ENCODE data around the gene STRADB.
"Not testable (repeated sequence)": the region's sequence is repeated elsewhere in the genome, so short reads cannot be mapped to it uniquely, and the experiment has no call there.

STRADB gene

DNA sequence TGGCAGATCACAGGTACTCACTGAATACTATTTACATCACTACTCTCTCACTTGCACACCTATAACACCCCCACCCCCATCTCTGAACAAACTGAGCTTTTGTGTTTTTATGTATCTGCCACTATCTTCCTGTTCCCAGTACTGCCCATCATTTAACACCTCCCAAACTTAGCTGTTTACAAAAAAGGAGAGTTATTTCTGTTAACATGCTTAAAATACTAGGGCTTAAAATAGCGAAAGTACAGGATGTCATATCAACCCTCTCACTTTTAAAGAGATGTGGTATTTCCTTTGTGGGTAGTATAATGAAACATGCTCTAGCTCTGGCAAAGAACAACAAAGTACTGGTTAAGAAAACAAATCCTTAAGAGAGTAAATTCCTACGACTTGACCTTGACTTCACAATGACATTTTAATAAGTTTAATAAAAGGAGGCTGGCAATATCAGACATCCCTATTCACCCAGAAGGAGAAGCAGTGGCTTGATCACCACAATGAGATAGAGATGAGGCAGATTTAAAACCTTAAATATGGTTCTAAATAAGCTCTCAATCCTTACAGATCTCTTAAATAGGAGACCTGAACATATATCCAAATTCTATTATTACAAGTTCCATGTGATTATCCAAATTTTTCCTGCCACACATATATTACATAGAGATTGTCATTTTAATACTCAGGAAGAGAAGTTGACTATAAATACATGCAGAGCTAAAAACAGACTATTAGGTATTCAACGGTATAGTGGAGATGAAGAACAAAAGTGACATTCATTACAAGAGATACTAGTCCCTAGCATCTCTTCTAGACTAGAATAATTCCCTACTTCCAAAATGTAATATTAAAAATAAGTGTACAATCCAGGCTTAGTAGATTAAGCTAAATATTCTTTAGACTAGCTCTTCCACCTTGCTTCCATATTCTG, 37.2 kb upstream of the STRADB start:
- ChIA-PET POLR2A (ENCODE audit: low non-redundant PET) (no interaction called here), CTCF (interaction anchor here (0.6 kb wide), 1 partner anchor 160 kb away, joined by 3 read pairs; no protein-coding TSS in a partner anchor)
- DNase-seq (ENCODE audit: low spot score): no peak
- TF ChIP-seq, protein P1, sequence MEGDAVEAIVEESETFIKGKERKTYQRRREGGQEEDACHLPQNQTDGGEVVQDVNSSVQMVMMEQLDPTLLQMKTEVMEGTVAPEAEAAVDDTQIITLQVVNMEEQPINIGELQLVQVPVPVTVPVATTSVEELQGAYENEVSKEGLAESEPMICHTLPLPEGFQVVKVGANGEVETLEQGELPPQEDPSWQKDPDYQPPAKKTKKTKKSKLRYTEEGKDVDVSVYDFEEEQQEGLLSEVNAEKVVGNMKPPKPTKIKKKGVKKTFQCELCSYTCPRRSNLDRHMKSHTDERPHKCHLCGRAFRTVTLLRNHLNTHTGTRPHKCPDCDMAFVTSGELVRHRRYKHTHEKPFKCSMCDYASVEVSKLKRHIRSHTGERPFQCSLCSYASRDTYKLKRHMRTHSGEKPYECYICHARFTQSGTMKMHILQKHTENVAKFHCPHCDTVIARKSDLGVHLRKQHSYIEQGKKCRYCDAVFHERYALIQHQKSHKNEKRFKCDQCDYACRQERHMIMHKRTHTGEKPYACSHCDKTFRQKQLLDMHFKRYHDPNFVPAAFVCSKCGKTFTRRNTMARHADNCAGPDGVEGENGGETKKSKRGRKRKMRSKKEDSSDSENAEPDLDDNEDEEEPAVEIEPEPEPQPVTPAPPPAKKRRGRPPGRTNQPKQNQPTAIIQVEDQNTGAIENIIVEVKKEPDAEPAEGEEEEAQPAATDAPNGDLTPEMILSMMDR (conservative IDR thresholded peaks at IDR 0.05; ENCODE audit: low read depth): no peak
- H3K27ac ChIP-seq: no peak overlapping the region

DNA sequence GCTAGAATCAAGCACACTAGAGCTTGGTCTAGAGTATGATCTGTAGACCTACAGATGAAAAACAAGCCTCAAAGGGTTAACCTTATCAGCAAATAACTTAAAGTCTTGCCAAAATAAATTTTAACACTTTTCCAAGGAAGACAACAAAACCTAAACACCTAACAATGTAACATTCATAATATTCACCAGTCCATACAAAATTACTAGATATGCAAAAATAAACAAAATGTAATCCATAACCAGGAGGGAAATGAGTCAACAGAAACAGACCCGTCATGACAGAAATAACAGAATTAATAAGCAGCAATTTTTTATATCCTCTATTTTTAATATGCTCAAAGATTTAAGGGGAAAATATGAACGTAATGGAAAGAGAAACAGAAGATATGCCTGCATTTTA, 36.4 kb upstream of the STRADB start:
- TF ChIP-seq, protein P1 (conservative IDR thresholded peaks at IDR 0.05; ENCODE audit: low read depth): no peak
- ChIA-PET CTCF (no interaction called here), POLR2A (ENCODE audit: low non-redundant PET) (no interaction called here)
- DNase-seq (ENCODE audit: low spot score): no peak
- H3K27ac ChIP-seq: no peak overlapping the region

DNA sequence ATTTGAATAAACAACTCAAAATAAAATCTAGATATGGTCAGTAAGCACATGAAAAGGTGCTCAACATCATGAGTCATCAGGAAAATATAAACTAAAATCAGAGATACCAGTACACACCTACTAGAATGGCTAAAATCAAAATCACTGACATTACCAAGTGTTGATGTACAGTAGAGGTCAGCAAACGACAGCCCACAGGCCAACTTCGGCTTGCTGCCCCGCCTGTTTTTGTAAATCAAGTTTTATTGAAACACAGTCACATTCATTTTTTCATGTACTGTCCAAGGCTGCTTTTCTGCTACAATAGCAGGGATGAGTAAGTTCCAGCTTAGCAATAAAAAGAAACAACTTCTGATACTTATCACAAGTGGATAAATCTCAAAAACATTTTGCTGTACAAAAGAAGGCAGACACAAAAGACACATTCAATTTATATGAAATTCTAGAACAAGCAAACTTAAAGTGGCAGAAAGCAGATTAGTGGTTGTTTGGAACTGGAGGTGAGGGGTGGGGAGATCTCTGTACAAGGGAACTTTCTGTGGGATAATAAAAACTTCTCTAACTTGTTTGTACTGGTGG, 32.4 kb upstream of the STRADB start:
- CTCF ChIA-PET: interaction anchor here (0.7 kb wide), 1 partner anchor 279 kb away, joined by 4 read pairs; no protein-coding TSS in a partner anchor
- POLR2A ChIA-PET (ENCODE audit: low non-redundant PET): no interaction called here
- TF ChIP-seq, protein P1 (conservative IDR thresholded peaks at IDR 0.05; ENCODE audit: low read depth): no peak
- no peak overlapping the region for H3K27ac ChIP-seq
- DNase-seq (ENCODE audit: low spot score): no peak

DNA sequence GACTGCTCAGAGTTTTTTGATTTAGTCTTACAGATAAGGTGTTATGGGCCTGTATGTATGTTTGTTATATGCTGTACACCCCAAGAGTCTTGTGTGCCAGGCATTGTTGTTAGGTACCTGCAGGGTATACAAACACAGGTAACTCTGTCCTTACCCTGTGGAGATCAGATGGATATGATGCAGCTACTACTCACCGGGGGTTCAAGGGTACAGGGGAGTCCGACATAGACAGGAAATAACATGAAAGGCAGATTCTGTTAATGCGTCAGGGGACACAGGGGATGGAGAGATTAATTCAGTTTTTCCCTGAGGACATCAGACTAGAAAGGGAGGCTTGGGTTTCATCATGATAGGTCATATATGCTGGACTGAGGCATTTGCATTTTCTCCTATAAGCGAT, 31.6 kb upstream of the STRADB start:
- ChIA-PET CTCF (interaction anchor here (0.6 kb wide), 1 partner anchor 262 kb away, joined by 3 read pairs; no protein-coding TSS in a partner anchor), POLR2A (ENCODE audit: low non-redundant PET) (no interaction called here)
- no peak overlapping the region for H3K27ac ChIP-seq
- TF ChIP-seq, protein P1 (conservative IDR thresholded peaks at IDR 0.05; ENCODE audit: low read depth): no peak
- no peak for DNase-seq (ENCODE audit: low spot score)

DNA sequence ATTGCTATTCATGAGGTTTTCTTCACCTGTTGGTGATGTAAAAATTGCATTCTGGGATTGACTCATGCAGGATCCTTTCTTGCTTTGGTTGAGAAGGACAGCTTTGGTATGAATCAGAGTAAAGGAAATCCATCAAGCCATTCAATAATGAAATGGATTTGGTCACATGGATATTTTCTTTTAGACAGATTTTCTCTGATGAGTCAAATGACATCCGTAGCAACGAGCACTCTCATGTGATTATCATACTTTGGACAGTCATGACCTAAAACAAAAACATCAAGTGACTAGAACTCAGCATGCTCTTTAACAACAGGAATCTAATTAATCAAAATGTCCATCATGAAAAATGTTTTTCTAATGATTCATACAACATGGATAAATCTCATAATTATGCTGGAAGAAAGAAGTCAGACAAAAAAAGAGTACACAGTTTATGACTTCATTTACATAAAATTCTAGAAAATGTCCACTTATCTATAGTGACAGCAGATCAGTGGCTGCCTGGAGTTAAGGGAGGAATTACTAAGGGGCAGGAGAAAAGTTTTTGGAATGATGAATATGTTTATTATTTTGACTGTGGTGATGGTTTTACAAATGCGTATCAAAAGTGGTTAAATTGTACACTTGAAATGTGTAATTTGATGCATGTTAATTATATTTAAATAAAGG, 31.0 kb upstream of the STRADB start:
- ChIA-PET CTCF (interaction anchor here (0.6 kb wide), 1 partner anchor 261 kb away, joined by 3 read pairs; no protein-coding TSS in a partner anchor), POLR2A (ENCODE audit: low non-redundant PET) (no interaction called here)
- no peak overlapping the region for H3K27ac ChIP-seq
- TF ChIP-seq, protein P1 (conservative IDR thresholded peaks at IDR 0.05; ENCODE audit: low read depth): no peak
- DNase-seq (ENCODE audit: low spot score): peak; percentile 23

DNA sequence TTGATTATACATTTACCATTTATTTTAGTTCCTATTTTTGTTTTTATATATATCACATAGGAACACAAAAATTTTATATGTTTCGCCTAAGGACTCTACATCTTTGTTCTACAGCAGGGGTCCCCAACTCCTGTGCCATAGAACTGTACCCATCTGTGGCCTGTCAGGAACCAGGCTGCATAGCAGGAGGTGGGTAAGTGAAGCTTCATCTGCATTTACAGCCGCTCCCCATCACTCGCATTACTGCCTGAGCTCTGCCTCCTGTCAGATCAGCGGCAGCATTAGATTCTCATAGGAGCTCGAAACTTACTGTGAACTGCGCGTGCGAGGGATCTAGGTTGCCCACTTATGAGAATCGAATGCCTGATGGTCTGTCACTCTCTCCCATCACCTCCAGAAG, 25.6 kb upstream of the STRADB start:
- DNase-seq (ENCODE audit: low spot score): no peak
- ChIA-PET CTCF (no interaction called here), POLR2A (ENCODE audit: low non-redundant PET) (no interaction called here)
- no peak overlapping the region for H3K27ac ChIP-seq
- TF ChIP-seq, protein P1 (conservative IDR thresholded peaks at IDR 0.05; ENCODE audit: low read depth): no peak

DNA sequence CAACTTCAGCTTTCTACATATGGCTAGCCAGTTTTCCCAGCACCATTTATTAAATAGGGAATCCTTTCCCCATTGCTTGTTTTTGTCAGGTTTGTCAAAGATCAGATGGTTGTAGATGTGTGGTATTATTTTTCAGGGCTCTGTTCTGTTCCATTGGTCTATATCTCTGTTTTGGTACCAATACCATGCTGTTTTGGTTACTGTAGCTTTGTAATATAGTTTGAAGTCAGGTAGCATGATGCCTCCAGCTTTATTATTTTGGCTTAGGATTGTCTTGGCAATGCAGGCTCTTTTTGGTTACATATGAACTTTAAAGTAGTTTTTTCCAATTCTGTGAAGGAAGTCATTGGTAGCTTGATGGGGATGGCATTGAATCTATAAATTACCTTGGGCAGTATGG, 23.2 kb upstream of the STRADB start:
- POLR2A ChIA-PET (ENCODE audit: low non-redundant PET); DNase-seq (ENCODE audit: low spot score): not testable (repeated sequence)

DNA sequence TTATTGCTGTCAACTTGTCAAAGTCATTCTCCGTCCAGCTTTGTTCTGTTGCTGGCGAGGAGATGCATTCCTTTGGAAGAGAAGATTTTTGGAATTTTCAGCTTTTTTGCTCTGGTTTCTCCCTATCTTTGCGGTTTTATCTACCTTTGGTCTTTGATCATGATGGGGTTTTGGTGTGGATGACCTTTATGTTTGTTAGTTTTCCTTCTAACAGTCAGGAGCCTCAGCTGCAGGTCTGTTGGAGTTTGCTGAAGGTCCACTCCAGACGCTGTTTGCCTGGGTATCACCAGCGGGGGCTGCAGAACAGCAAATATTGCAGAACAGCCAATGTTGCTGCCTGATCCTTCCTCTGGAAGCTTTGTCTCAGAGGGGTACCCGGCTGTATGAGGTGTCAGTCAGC, 21.7 kb upstream of the STRADB start:
- POLR2A ChIA-PET (ENCODE audit: low non-redundant PET); DNase-seq (ENCODE audit: low spot score); H3K27ac ChIP-seq: not testable (repeated sequence)
- CTCF ChIA-PET: interaction anchor here (0.6 kb wide), 1 partner anchor 142 kb away, joined by 3 read pairs; no protein-coding TSS in a partner anchor

More for the DNA sequence above, 23.2 kb upstream of the STRADB start:
- H3K27ac ChIP-seq: not testable (repeated sequence)
- CTCF ChIA-PET: interaction anchor here (0.6 kb wide), 1 partner anchor 12 kb away, joined by 4 read pairs; no protein-coding TSS in a partner anchor

DNA sequence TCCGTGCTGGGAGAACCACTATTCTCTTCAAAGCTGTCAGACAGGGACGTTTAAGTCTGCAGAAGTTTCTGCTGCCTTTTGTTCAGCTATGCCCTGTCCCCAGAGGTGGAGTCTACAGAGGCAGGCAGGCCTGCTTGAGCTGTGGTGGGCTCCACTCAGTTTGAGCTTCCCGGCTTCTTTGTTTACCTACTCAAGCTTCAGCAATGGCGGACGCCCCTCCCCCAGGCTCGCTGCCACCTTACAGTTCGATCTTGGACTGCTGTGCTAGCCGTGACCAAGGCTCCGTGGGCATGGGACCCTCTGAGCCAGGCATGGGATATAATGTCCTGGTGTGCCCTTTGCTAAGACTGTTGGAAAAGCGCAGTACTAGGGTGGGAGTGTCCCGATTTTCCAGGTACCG, 21.2 kb upstream of the STRADB start:
- CTCF ChIA-PET; POLR2A ChIA-PET (ENCODE audit: low non-redundant PET); H3K27ac ChIP-seq; DNase-seq (ENCODE audit: low spot score): not testable (repeated sequence)
